GM12878 (cell line): ENCODE results near the gene ANOS1.

Experiments
- EGR1 ChIP-seq, 2 experiments: IDR thresholded peaks; 1 replicate in 1 of 2; 2 replicates in 1 of 2; pipeline ENCODE4 v1.6.1; 2011 to 2012; ENCODE audit warnings: low read depth in 2 of 2, low read length in 2 of 2, borderline replicate concordance in 1 of 2, mild to moderate bottlenecking in 1 of 2, moderate library complexity in 1 of 2
- EP300 ChIP-seq, 2 experiments: fragments of 150-350 bp in 1 of 2; IDR thresholded peaks; 2 replicates each; pipeline ENCODE4 v1.6.1; 2011 to 2012; ENCODE audit warnings: low read depth in 2 of 2, low read length in 2 of 2, borderline replicate concordance in 1 of 2, improper control_type of control experiment in 1 of 2, inconsistent platforms in 1 of 2; ENCODE audit not compliant: control insufficient read depth in 1 of 2
- MEF2A ChIP-seq: IDR thresholded peaks from 2 replicates; pipeline ENCODE4 v1.6.1; 2011; ENCODE audit warnings: low read depth, mild to moderate bottlenecking, low read length, moderate library complexity; ENCODE audit not compliant: insufficient read depth
- MTA2 ChIP-seq: fragments of 450-650 bp; IDR thresholded peaks from 2 replicates; pipeline ENCODE4 v1.6.1; 2016; ENCODE audit warnings: low read depth, mild to moderate bottlenecking, moderate library complexity
- RFX5 ChIP-seq: IDR thresholded peaks from 2 replicates; pipeline ENCODE4 v1.6.1; 2011; ENCODE audit warnings: low read depth, low read length, improper control_type of control experiment
- TF ChIP-seq, protein P1 (sequence below), 3 experiments: IDR thresholded peaks in 2 of 3; conservative IDR thresholded peaks in 1 of 3; 2 replicates each; pipeline ENCODE4 v1.5.1; 2011; ENCODE audit warnings: low read depth in 3 of 3, low read length in 3 of 3, mild to moderate bottlenecking in 3 of 3, control low read depth in 2 of 3, moderate library complexity in 2 of 3, inconsistent platforms in 1 of 3, mixed read lengths in 1 of 3; ENCODE audit not compliant: control insufficient read depth in 2 of 3, insufficient read depth in 1 of 3; ENCODE audit errors: extremely low read depth in 1 of 3

DNA sequence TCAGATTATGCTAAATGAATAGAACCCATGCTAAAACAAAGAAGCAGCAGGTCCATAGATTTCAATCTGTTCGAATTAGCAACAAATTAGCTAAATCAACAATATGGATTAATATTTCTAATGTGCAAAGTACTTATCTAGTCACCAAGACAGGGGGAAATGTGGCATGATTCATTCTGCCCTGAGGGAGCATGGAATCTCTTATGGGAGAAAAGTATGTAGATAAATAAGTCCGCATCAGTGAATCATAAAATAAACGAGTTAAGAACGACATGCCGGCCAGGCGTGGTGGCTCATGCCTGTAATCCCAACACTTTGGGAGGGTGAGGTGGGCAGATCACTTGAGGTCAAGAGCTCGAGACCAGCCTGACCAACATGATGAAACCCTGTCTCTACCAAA, 102.1 kb downstream of the ANOS1 start:
- TF ChIP-seq, protein P1, sequence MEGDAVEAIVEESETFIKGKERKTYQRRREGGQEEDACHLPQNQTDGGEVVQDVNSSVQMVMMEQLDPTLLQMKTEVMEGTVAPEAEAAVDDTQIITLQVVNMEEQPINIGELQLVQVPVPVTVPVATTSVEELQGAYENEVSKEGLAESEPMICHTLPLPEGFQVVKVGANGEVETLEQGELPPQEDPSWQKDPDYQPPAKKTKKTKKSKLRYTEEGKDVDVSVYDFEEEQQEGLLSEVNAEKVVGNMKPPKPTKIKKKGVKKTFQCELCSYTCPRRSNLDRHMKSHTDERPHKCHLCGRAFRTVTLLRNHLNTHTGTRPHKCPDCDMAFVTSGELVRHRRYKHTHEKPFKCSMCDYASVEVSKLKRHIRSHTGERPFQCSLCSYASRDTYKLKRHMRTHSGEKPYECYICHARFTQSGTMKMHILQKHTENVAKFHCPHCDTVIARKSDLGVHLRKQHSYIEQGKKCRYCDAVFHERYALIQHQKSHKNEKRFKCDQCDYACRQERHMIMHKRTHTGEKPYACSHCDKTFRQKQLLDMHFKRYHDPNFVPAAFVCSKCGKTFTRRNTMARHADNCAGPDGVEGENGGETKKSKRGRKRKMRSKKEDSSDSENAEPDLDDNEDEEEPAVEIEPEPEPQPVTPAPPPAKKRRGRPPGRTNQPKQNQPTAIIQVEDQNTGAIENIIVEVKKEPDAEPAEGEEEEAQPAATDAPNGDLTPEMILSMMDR (IDR thresholded peaks at IDR 0.05 in 2 of 3, conservative IDR thresholded peaks at IDR 0.05 in 1 of 3; ENCODE audit: control insufficient read depth in 2 of 3, extremely low read depth in 1 of 3, insufficient read depth in 1 of 3, low read depth in 3 of 3, low read length in 3 of 3), result no peak
- TF ChIP-seq MEF2A (no peak), EGR1 (IDR thresholded peaks at IDR 0.05; ENCODE audit: borderline replicate concordance in 1 of 2, low read depth in 2 of 2, low read length in 2 of 2) (no peak), EP300 (IDR thresholded peaks at IDR 0.05; ENCODE audit: borderline replicate concordance in 1 of 2, control insufficient read depth in 1 of 2, low read depth in 2 of 2, low read length in 2 of 2) (no peak), MTA2 (no peak), RFX5 (no peak)
